HepG2 (cell line): Measurements from ENCODE around the gene CCDC3. TPM values are rescaled to one million over a fixed set of nuclear protein-coding genes. Genes with fewer than 3 reads are reported as not detected.
"Not testable (repeated sequence)": the region's sequence is repeated elsewhere in the genome, so short reads cannot be mapped to it uniquely, and the experiment has no call there.

ENCODE experiments used
- ATAC-seq: fragments of 200-7000 bp; cut with Tn5 transposase; 3 replicates; pipeline ENCODE4 v1.9.1; 2020; ENCODE audit warnings: mild to moderate bottlenecking, moderate library complexity
- BruUV-seq: library from RNA; stranded (reverse); fragments of 400-500 nt; replicated peaks from 2 replicates; lab custom pipeline; 2021; lab: Mats Ljungman, UMichigan
- CTCF ChIA-PET: fragments of 300-600 bp; formaldehyde crosslinking; extraction: SDS; loops from one replicate; lab custom pipeline; 2021; ENCODE audit warnings: low total read pairs, inconsistent platforms, low intra/inter-chr PET ratio; lab: Yijun Ruan, JAX
- POLR2A ChIA-PET: fragments of 350-600 bp; sonication (Branson Sonifier 250); formaldehyde crosslinking; loops from one replicate; lab custom pipeline; 2020; ENCODE audit warnings: antibody characterized with exemption, inconsistent platforms; lab: Yijun Ruan, JAX
- DNase-seq: peaks from one replicate; pipeline ENCODE4 v3.0.0-alpha.2; 2015; ENCODE audit warnings: low spot score
- FAIRE-seq: peaks from 3 replicates; lab custom pipeline; 2011; peaks lifted over from hg19 to GRCh38; lab: Jason Lieb, UNC
- H2AFZ ChIP-seq: one replicate; pipeline ENCODE4 v1.6.1; 2011; ENCODE audit warnings: low read length, inconsistent platforms
- H3K27ac ChIP-seq: fragments of 300-600 bp; 3 replicates; pipeline ENCODE4 v1.8.0; 2011; ENCODE audit warnings: mixed run types, mild to moderate bottlenecking, mixed read lengths, low read length, inconsistent platforms; ENCODE audit not compliant: insufficient read depth; ENCODE audit errors: extremely low read length
- H3K27me3 ChIP-seq, 2 experiments: fragments of 200-600 bp in 1 of 2; 2 replicates in 1 of 2; 3 replicates in 1 of 2; pipeline versions ENCODE4 v1.6.0 to v1.8.0; 2011; ENCODE audit warnings: low read length in 2 of 2, mild to moderate bottlenecking in 2 of 2, moderate library complexity in 2 of 2, inconsistent platforms in 1 of 2; ENCODE audit not compliant: insufficient read depth in 2 of 2, control insufficient read depth in 1 of 2
- H3K36me3 ChIP-seq, 2 experiments: fragments of 200-600 bp in 1 of 2; replicated peaks in 1 of 2; 2 replicates in 1 of 2; 3 replicates in 1 of 2; pipeline versions ENCODE4 v1.5.1 to v1.8.0; 2011; ENCODE audit warnings: low read length in 2 of 2, inconsistent platforms in 1 of 2; ENCODE audit not compliant: insufficient read depth in 2 of 2, control insufficient read depth in 1 of 2
- H3K4me1 ChIP-seq: 2 replicates; pipeline ENCODE4 v1.5.1; 2012; ENCODE audit warnings: low read length, inconsistent platforms; ENCODE audit not compliant: insufficient read depth
- H3K4me2 ChIP-seq: 2 replicates; pipeline ENCODE4 v1.6.0; 2011; ENCODE audit warnings: low read depth, low read length, inconsistent platforms
- H3K4me3 ChIP-seq, 3 experiments: fragments of 200-600 bp in 1 of 3; sonication (generic), shearing (Covaris generic) in 1 of 3; replicated peaks in 1 of 3; 2 replicates each; pipeline ENCODE4 v1.5.1; 2011 to 2016; ENCODE audit warnings: low read length in 3 of 3, inconsistent platforms in 2 of 3, low read depth in 2 of 3, mild to moderate bottlenecking in 2 of 3, control low read depth in 1 of 3, mixed read lengths in 1 of 3; ENCODE audit not compliant: insufficient read depth in 1 of 3
- H3K79me2 ChIP-seq: one replicate; pipeline ENCODE4 v1.6.1; 2011; ENCODE audit warnings: low read length, inconsistent platforms; ENCODE audit not compliant: insufficient read depth
- H3K9ac ChIP-seq: 2 replicates; pipeline ENCODE4 v1.6.0; 2011; ENCODE audit warnings: mild to moderate bottlenecking, low read depth, low read length, inconsistent platforms; ENCODE audit not compliant: insufficient read depth
- H3K9me3 ChIP-seq: 2 replicates; pipeline ENCODE4 v1.5.1; 2012; ENCODE audit warnings: mild to moderate bottlenecking, low read length
- H4K20me1 ChIP-seq: 2 replicates; pipeline ENCODE4 v1.6.0; 2011; ENCODE audit warnings: inconsistent platforms, mild to moderate bottlenecking, low read length, moderate library complexity; ENCODE audit not compliant: insufficient read depth
- ATF7 ChIP-seq, 2 experiments: fragments of 450-650 bp in 1 of 2; sonication (generic) in 1 of 2; formaldehyde crosslinking in 1 of 2; IDR thresholded peaks; 2 replicates each; pipeline versions ENCODE4 v1.4.0 to v1.6.1; 2016 to 2020; ENCODE audit warnings: antibody characterized with exemption in 1 of 2, mild to moderate bottlenecking in 1 of 2, missing genetic modification reagents in 1 of 2
- CREB1 ChIP-seq, 2 experiments: fragments of 450-650 bp in 1 of 2; IDR thresholded peaks; 2 replicates each; pipeline ENCODE4 v1.6.1; 2016 to 2017; ENCODE audit warnings: control low read depth in 1 of 2, mild to moderate bottlenecking in 1 of 2, missing compliant biosample characterization in 1 of 2, missing genetic modification characterization in 1 of 2
- NFIB ChIP-seq: sonication (generic); formaldehyde crosslinking; IDR thresholded peaks from 2 replicates; pipeline ENCODE4 v1.9.0; 2021; ENCODE audit warnings: missing genetic modification reagents, mild to moderate bottlenecking, borderline replicate concordance
- PITX1 ChIP-seq: sonication (generic); formaldehyde crosslinking; IDR thresholded peaks from 2 replicates; pipeline ENCODE4 v1.5.1; 2020; ENCODE audit warnings: mild to moderate bottlenecking, missing genetic modification reagents
- SMAD9 ChIP-seq: sonication (generic); formaldehyde crosslinking; IDR thresholded peaks from 2 replicates; pipeline ENCODE4 v1.5.1; 2020; ENCODE audit warnings: mild to moderate bottlenecking, missing genetic modification reagents
- ZNF746 ChIP-seq: sonication (generic); formaldehyde crosslinking; IDR thresholded peaks from 2 replicates; pipeline ENCODE4 v1.8.0; 2022; ENCODE audit warnings: mild to moderate bottlenecking, missing genetic modification reagents
- WGBS: methylation state at CpG from one replicate; pipeline ENCODE4 v1.1.6; 2017; ENCODE audit warnings: low lambda C conversion rate; 5-methylcytosine and 5-hydroxymethylcytosine counted together
- in situ Hi-C: cut with HindIII; loops from 2 replicates; pipeline ENCODE4 v1.10.0; 2017; ENCODE audit warnings: low pct_unique_long_range_greater_than_20kb; ENCODE audit not compliant: extremely low pct_ligation_motif_present
- intact Hi-C: fragments of 100-400 bp; cut with micrococcal nuclease; formaldehyde crosslinking; loops from one replicate; pipeline ENCODE4 v1.10.0; 2022; ENCODE audit not compliant: unreplicated experiment
- polyA plus RNA-seq, 8 experiments: library from polyadenylated mRNA; depleted of rRNA in 3 of 8; stranded (reverse) in 7 of 8; unstranded in 1 of 8; fragments of >200 nt; fragmentation: Illumina TruSeq in 4 of 8; extraction: Trizol in 4 of 8; gene quantifications; 2 replicates each; pipeline versions ENCODE4 v1.2.1 to v1.2.3, GENCODE V29; 2011 to 2016; ENCODE audit warnings: low read depth in 4 of 8, missing spikeins in 1 of 8, mixed read lengths in 1 of 8; ENCODE audit not compliant: insufficient read depth in 1 of 8
- total RNA-seq, 5 experiments: library from RNA; depleted of rRNA; stranded (reverse); fragments of >200 nt; fragmentation: Illumina TruSeq; extraction: Trizol; gene quantifications; 2 replicates each; pipeline ENCODE4 v1.2.3, GENCODE V29; 2016; ENCODE audit warnings: low read depth in 1 of 5

CCDC3 gene
- total and polyA plus RNA-seq, 2 of the 13 experiments (the other 11 are each of a cell fraction or from before 2014, with no cell fraction given), result not detected

DNA sequence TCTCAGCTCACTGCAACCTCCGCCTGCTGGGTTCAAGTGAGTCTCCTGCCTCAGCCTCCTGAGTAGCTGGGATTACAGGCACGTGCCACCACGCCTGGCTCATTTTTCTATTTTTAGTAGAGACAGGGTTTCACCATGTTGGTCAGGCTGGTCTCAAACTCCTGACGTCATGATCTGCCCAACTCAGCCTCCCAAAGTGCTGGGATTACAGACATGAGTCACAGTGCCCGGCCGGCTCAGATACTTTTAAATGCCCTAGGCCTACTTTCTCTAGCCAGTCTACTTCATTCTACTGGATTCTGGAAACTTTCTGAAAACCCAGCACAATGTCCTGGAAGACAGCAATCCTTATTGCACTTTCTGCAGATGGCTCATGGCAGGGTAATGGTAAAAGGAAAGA lies 136.0 kb downstream of the CCDC3 start:
- TF ChIP-seq ATF7 (IDR thresholded peaks at IDR 0.05) (peak; percentile 28; the same call in 1 of the 2 replicates), CREB1 (IDR thresholded peaks at IDR 0.05) (peak; percentile 66)
- intact Hi-C loops; H3K4me3 ChIP-seq; CTCF ChIA-PET; H2AFZ ChIP-seq; H3K79me2 ChIP-seq; H3K4me1 ChIP-seq; BruUV-seq; POLR2A ChIA-PET; in situ Hi-C loops; H3K27ac ChIP-seq; H4K20me1 ChIP-seq; H3K4me2 ChIP-seq; DNase-seq; H3K36me3 ChIP-seq; ATAC-seq; FAIRE-seq; H3K9me3 ChIP-seq; H3K27me3 ChIP-seq; H3K9ac ChIP-seq; TF ChIP-seq ATF7, CREB1 (CRISPR knock-in tag; IDR thresholded peaks at IDR 0.05): not testable (repeated sequence)
- WGBS, result 30% methylated on average over 6 of the region's 6 CpGs

DNA sequence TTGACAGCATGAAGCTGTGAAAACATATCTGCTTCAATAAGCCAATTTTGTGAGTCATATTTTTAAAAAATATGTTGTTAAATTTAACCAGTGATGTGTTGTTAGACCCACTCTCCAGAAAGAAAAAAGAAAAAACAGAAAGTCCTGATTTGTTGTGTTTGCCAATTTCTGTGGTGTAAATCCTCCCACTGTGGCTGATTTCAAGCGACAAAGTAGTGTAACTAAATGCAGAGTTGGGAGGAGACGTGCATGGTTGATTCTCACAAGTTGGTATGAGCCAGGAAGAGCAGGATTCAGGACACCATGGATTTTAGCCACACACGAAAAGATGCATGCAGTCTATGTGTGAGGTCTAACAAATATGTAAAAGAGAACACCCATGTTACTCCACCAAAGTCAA lies 139.1 kb downstream of the CCDC3 start:
- no peak overlapping the region for H3K4me2 ChIP-seq
- no peak overlapping the region for H3K4me3 ChIP-seq
- no peaks in the 10 kb centered on the region for H3K36me3 ChIP-seq
- ChIA-PET POLR2A (no interaction called here), CTCF (no interaction called here)
- FAIRE-seq, result no peak
- H3K27ac ChIP-seq, result no peak overlapping the region
- no peaks in the 10 kb centered on the region for H3K79me2 ChIP-seq
- no peaks in the 10 kb centered on the region; a peak in 2 of 5 replicates for H3K27me3 ChIP-seq
- ATAC-seq, result no peak
- 0% methylated on average over 3 of the region's 3 CpGs for WGBS
- no peaks in the 10 kb centered on the region for H3K4me1 ChIP-seq
- no peaks in the 10 kb centered on the region for H4K20me1 ChIP-seq
- no peak for DNase-seq
- H3K9me3 ChIP-seq, result no peaks in the 10 kb centered on the region
- BruUV-seq, result no TSS peak
- H2AFZ ChIP-seq, result no peak overlapping the region
- in situ Hi-C loops, result no loop called here
- no peak overlapping the region for H3K9ac ChIP-seq
- TF ChIP-seq NFIB (CRISPR knock-in tag) (no peak), PITX1 (no peak), SMAD9 (CRISPR knock-in tag) (no peak), ZNF746 (CRISPR knock-in tag) (no peak)
- intact Hi-C loops, result no loop called here
